ENCODE results near the gene ZNF292.

Gene ZNF292

GRCh38 chr6:87214831-87215230 is 59.5 kb downstream of the ZNF292 start:
- POLR2A ChIA-PET = no interaction called here
- DNase-seq (ENCODE audit: extremely low spot score) = no peak
- CTCF ChIA-PET = interaction anchor here (1.1 kb wide), 1 partner anchor 271 kb away, joined by 3 read pairs; no protein-coding TSS in a partner anchor
- TF ChIP-seq CTCF (IDR thresholded peaks at IDR 0.05; ENCODE audit: control extremely low read depth, extremely low read depth, low read depth, missing control alignments) = no peak

- DNase-seq (ENCODE audit: extremely low spot score) = no peak
- TF ChIP-seq CTCF (IDR thresholded peaks at IDR 0.05; ENCODE audit: control extremely low read depth, extremely low read depth, low read depth, missing control alignments) = no peak
- CTCF ChIA-PET = no interaction called here
- POLR2A ChIA-PET = no interaction called here
These were observed 65.6 kb downstream of the ZNF292 start for GRCh38 chr6:87220997-87221396.

- ChIA-PET CTCF (interaction anchor here (1.5 to 1.8 kb wide), 2 partner anchors 10 to 24 kb away, joined by 4 read pairs; no protein-coding TSS in a partner anchor), POLR2A (no interaction called here)
- DNase-seq (ENCODE audit: extremely low spot score) = no peak
- no peak for TF ChIP-seq CTCF (IDR thresholded peaks at IDR 0.05; ENCODE audit: control extremely low read depth, extremely low read depth, low read depth, missing control alignments)
These were observed 67.3 kb downstream of the ZNF292 start for GRCh38 chr6:87222676-87223075.

GRCh38 chr6:87224971-87225370 is 69.6 kb downstream of the ZNF292 start:
- ChIA-PET CTCF (interaction anchor here (0.7 kb wide), 1 partner anchor 158 kb away, joined by 4 read pairs; no protein-coding TSS in a partner anchor), POLR2A (no interaction called here)
- TF ChIP-seq CTCF (IDR thresholded peaks at IDR 0.05; ENCODE audit: control extremely low read depth, extremely low read depth, low read depth, missing control alignments) = no peak
- no peak for DNase-seq (ENCODE audit: extremely low spot score)

- POLR2A ChIA-PET = no interaction called here
- CTCF ChIA-PET = no interaction called here
- no peak for DNase-seq (ENCODE audit: extremely low spot score)
- TF ChIP-seq CTCF (IDR thresholded peaks at IDR 0.05; ENCODE audit: control extremely low read depth, extremely low read depth, low read depth, missing control alignments) = no peak
These were observed 70.1 kb downstream of the ZNF292 start for GRCh38 chr6:87225511-87225910.

GRCh38 chr6:87225937-87226336 is 70.6 kb downstream of the ZNF292 start:
- no peak for TF ChIP-seq CTCF (IDR thresholded peaks at IDR 0.05; ENCODE audit: control extremely low read depth, extremely low read depth, low read depth, missing control alignments)
- POLR2A ChIA-PET = no interaction called here
- CTCF ChIA-PET = interaction anchor here (1.2 kb wide), 1 partner anchor 12 kb away, joined by 3 read pairs; no protein-coding TSS in a partner anchor
- DNase-seq (ENCODE audit: extremely low spot score) = no peak

GRCh38 chr6:87230801-87231200 is 75.4 kb downstream of the ZNF292 start:
- no peak for DNase-seq (ENCODE audit: extremely low spot score)
- ChIA-PET POLR2A (no interaction called here), CTCF (interaction anchor here (0.9 to 1.6 kb wide), 2 partner anchors 13 to 91 kb away, joined by 3 read pairs; no protein-coding TSS in a partner anchor)
- TF ChIP-seq CTCF (IDR thresholded peaks at IDR 0.05; ENCODE audit: control extremely low read depth, extremely low read depth, low read depth, missing control alignments) = no peak
